HepG2 (cell line): ENCODE data around the gene KLHL12. TPM values are rescaled to one million over a fixed set of nuclear protein-coding genes. Genes with fewer than 3 reads are reported as not detected.

Experiments used
- EP300 ChIP-seq, 3 experiments: sonication (generic) in 1 of 3; formaldehyde crosslinking in 1 of 3; IDR thresholded peaks; 2 replicates each; pipeline versions ENCODE4 v1.5.1 to v1.6.1; 2011 to 2020; ENCODE audit warnings: low read depth in 2 of 3, low read length in 2 of 3, borderline replicate concordance in 1 of 3, improper control_type of control experiment in 1 of 3, mild to moderate bottlenecking in 1 of 3, missing genetic modification reagents in 1 of 3, moderate library complexity in 1 of 3
- HNRNPLL ChIP-seq: fragments of 200-400 bp; formaldehyde crosslinking; IDR thresholded peaks from 2 replicates; pipeline ENCODE4 v1.6.1; 2017; ENCODE audit warnings: mild to moderate bottlenecking, low read depth, low read length; ENCODE audit not compliant: poor library complexity, severe bottlenecking
- KLF13 ChIP-seq: sonication (generic); formaldehyde crosslinking; IDR thresholded peaks from 2 replicates; pipeline ENCODE4 v1.4.0; 2020; ENCODE audit warnings: mild to moderate bottlenecking, missing genetic modification reagents
- RNF2 ChIP-seq: fragments of 450-650 bp; conservative IDR thresholded peaks from 2 replicates; pipeline ENCODE4 v1.6.1; 2016; ENCODE audit warnings: low read depth
- SOX6 ChIP-seq, 2 experiments: fragments of 450-650 bp in 1 of 2; sonication (generic) in 1 of 2; formaldehyde crosslinking in 1 of 2; IDR thresholded peaks; 2 replicates each; pipeline versions ENCODE4 v1.4.0 to v1.6.1; 2017 to 2020; ENCODE audit warnings: antibody characterized with exemption in 1 of 2, mild to moderate bottlenecking in 1 of 2, missing genetic modification reagents in 1 of 2
- TRIM24 ChIP-seq: sonication (generic); formaldehyde crosslinking; IDR thresholded peaks from 2 replicates; pipeline ENCODE4 v1.8.0; 2022; ENCODE audit warnings: mild to moderate bottlenecking, missing genetic modification reagents
- ZFAT ChIP-seq: sonication (generic); formaldehyde crosslinking; conservative IDR thresholded peaks from 2 replicates; pipeline ENCODE4 v1.8.1; 2023; ENCODE audit warnings: missing genetic modification reagents, inconsistent platforms
- ZFP90 ChIP-seq: sonication (generic); formaldehyde crosslinking; IDR thresholded peaks from 2 replicates; pipeline ENCODE4 v1.8.0; 2022; ENCODE audit warnings: missing genetic modification reagents, mild to moderate bottlenecking, inconsistent platforms, borderline replicate concordance
- ZMYM3 ChIP-seq: sonication (generic); formaldehyde crosslinking; IDR thresholded peaks from 2 replicates; pipeline ENCODE4 v1.5.1; 2020; ENCODE audit warnings: mild to moderate bottlenecking, missing genetic modification reagents
- ZMYM4 ChIP-seq: sonication (generic); formaldehyde crosslinking; IDR thresholded peaks from 2 replicates; pipeline ENCODE4 v1.8.1; 2023; ENCODE audit warnings: mild to moderate bottlenecking, missing genetic modification reagents
- ZNF124 ChIP-seq: sonication (generic); formaldehyde crosslinking; IDR thresholded peaks from 2 replicates; pipeline ENCODE4 v1.4.0; 2020; ENCODE audit warnings: missing genetic modification reagents
- ZNF205 ChIP-seq: IDR thresholded peaks from 2 replicates; pipeline ENCODE4 v1.6.1; 2018; ENCODE audit warnings: missing biosample characterization, missing genetic modification reagents
- ZNF614 ChIP-seq: IDR thresholded peaks from 2 replicates; pipeline ENCODE4 v1.6.1; 2018; ENCODE audit warnings: missing biosample characterization, missing genetic modification reagents, inconsistent platforms, borderline replicate concordance
- ZNF891 ChIP-seq: sonication (generic); formaldehyde crosslinking; IDR thresholded peaks from 2 replicates; pipeline ENCODE4 v1.5.0; 2020; ENCODE audit warnings: mild to moderate bottlenecking, missing genetic modification reagents
- ZSCAN9 ChIP-seq: IDR thresholded peaks from 2 replicates; pipeline ENCODE4 v1.6.1; 2016; ENCODE audit warnings: borderline replicate concordance
- polyA plus RNA-seq, 8 experiments: library from polyadenylated mRNA; depleted of rRNA in 3 of 8; stranded (reverse) in 7 of 8; unstranded in 1 of 8; fragments of >200 nt; fragmentation: Illumina TruSeq in 4 of 8; extraction: Trizol in 4 of 8; gene quantifications; 2 replicates each; pipeline versions ENCODE4 v1.2.1 to v1.2.3, GENCODE V29; 2011 to 2016; ENCODE audit warnings: low read depth in 4 of 8, missing spikeins in 1 of 8, mixed read lengths in 1 of 8; ENCODE audit not compliant: insufficient read depth in 1 of 8
- total RNA-seq, 5 experiments: library from RNA; depleted of rRNA; stranded (reverse); fragments of >200 nt; fragmentation: Illumina TruSeq; extraction: Trizol; gene quantifications; 2 replicates each; pipeline ENCODE4 v1.2.3, GENCODE V29; 2016; ENCODE audit warnings: low read depth in 1 of 5
- TF ChIP-seq, protein P1 (sequence below): sonication (generic); formaldehyde crosslinking; IDR thresholded peaks from 2 replicates; pipeline ENCODE4 v1.4.0; 2020; ENCODE audit warnings: mild to moderate bottlenecking, low read depth, missing genetic modification reagents
- TF ChIP-seq, protein P2 (sequence below): sonication (generic); formaldehyde crosslinking; IDR thresholded peaks from 2 replicates; pipeline ENCODE4 v1.5.1; 2020; ENCODE audit warnings: mild to moderate bottlenecking, moderate library complexity, missing genetic modification reagents
- TF ChIP-seq, protein P3 (sequence below): sonication (generic); formaldehyde crosslinking; IDR thresholded peaks from 2 replicates; pipeline ENCODE4 v1.5.0; 2020; ENCODE audit warnings: mild to moderate bottlenecking, missing genetic modification reagents

KLHL12 gene
- total and polyA plus RNA-seq, 2 of the 13 experiments (the other 11 are each of a cell fraction or from before 2014, with no cell fraction given) = 19.2 to 25.2 TPM

DNA sequence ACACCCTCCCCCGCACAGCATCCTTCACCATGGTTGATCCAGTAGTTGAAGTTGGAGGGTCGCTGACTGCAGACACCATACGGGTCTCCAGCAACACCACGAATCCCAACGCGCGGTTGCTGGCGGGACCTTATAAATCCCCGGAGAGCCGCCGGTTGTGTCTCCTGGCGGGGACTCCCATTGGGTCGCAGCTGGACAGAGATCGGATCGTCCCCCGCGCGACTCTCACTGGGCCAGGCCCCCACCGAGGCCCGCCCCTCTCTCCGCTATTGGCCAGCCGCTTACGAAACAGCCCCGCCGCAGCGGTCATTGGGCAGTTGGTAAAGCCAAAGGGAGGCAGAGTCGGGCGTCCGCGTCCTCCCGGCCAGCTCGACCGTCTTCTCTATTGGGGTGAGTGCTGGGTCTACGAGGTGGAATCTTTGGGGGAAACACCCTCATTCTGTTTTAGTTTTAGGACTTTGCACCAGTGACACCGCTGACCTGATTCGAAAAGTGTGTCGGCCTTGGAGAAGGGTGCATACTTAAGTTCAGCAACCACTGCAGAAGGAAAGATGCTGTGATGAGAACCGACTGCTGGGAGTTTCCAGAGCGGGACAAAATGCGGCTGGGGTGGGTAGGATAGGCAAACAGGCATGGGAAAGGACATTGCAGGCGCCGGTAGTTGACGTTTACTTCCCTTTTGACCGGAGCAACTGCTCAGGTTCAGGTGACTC is 65.5 kb downstream of the KLHL12 start (continued):
- TF ChIP-seq, protein P1, sequence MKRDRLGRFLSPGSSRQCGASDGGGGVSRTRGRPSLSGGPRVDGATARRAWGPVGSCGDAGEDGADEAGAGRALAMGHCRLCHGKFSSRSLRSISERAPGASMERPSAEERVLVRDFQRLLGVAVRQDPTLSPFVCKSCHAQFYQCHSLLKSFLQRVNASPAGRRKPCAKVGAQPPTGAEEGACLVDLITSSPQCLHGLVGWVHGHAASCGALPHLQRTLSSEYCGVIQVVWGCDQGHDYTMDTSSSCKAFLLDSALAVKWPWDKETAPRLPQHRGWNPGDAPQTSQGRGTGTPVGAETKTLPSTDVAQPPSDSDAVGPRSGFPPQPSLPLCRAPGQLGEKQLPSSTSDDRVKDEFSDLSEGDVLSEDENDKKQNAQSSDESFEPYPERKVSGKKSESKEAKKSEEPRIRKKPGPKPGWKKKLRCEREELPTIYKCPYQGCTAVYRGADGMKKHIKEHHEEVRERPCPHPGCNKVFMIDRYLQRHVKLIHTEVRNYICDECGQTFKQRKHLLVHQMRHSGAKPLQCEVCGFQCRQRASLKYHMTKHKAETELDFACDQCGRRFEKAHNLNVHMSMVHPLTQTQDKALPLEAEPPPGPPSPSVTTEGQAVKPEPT (CRISPR knock-in tag) = no peak
- TF ChIP-seq, protein P2, sequence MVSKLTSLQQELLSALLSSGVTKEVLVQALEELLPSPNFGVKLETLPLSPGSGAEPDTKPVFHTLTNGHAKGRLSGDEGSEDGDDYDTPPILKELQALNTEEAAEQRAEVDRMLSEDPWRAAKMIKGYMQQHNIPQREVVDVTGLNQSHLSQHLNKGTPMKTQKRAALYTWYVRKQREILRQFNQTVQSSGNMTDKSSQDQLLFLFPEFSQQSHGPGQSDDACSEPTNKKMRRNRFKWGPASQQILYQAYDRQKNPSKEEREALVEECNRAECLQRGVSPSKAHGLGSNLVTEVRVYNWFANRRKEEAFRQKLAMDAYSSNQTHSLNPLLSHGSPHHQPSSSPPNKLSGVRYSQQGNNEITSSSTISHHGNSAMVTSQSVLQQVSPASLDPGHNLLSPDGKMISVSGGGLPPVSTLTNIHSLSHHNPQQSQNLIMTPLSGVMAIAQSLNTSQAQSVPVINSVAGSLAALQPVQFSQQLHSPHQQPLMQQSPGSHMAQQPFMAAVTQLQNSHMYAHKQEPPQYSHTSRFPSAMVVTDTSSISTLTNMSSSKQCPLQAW = 0 out of 2 replicates have a peak, but pooled peaks have one; percentile 54
- no peak for TF ChIP-seq SOX6 (IDR thresholded peaks at IDR 0.05)
- no peak for TF ChIP-seq SOX6 (CRISPR knock-in tag; IDR thresholded peaks at IDR 0.05)
- no peak for TF ChIP-seq ZNF614 (CRISPR knock-in tag)
- TF ChIP-seq ZNF205 (CRISPR knock-in tag) = 0 out of 2 replicates have a peak, but pooled peaks have one; percentile 22
- TF ChIP-seq, protein P3, sequence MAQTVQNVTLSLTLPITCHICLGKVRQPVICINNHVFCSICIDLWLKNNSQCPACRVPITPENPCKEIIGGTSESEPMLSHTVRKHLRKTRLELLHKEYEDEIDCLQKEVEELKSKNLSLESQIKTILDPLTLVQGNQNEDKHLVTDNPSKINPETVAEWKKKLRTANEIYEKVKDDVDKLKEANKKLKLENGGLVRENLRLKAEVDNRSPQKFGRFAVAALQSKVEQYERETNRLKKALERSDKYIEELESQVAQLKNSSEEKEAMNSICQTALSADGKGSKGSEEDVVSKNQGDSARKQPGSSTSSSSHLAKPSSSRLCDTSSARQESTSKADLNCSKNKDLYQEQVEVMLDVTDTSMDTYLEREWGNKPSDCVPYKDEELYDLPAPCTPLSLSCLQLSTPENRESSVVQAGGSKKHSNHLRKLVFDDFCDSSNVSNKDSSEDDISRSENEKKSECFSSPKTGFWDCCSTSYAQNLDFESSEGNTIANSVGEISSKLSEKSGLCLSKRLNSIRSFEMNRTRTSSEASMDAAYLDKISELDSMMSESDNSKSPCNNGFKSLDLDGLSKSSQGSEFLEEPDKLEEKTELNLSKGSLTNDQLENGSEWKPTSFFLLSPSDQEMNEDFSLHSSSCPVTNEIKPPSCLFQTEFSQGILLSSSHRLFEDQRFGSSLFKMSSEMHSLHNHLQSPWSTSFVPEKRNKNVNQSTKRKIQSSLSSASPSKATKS (CRISPR knock-in tag) = no peak
- no peak for TF ChIP-seq ZSCAN9 (CRISPR knock-in tag)
- TF ChIP-seq ZNF891 = no peak
- TF ChIP-seq RNF2 = no peak
- TF ChIP-seq KLF13 (CRISPR knock-in tag) = no peak
- TF ChIP-seq ZFAT (CRISPR knock-in tag) = no peak
- TF ChIP-seq ZFP90 (CRISPR knock-in tag) = no peak
- TF ChIP-seq ZNF124 = no peak
- TF ChIP-seq TRIM24 (CRISPR knock-in tag) = no peak
- TF ChIP-seq ZMYM4 (CRISPR knock-in tag) = peak; percentile 84
- no peak for TF ChIP-seq ZMYM3 (CRISPR knock-in tag)
- TF ChIP-seq HNRNPLL = peak; percentile 10
- no peak for TF ChIP-seq EP300 (IDR thresholded peaks at IDR 0.05; ENCODE audit: low read depth in 2 of 2, low read length in 2 of 2)
- TF ChIP-seq EP300 (CRISPR knock-in tag; IDR thresholded peaks at IDR 0.05; ENCODE audit: borderline replicate concordance) = no peak
